Measurements from ENCODE around the gene AHI1.

AHI1 gene

DNA sequence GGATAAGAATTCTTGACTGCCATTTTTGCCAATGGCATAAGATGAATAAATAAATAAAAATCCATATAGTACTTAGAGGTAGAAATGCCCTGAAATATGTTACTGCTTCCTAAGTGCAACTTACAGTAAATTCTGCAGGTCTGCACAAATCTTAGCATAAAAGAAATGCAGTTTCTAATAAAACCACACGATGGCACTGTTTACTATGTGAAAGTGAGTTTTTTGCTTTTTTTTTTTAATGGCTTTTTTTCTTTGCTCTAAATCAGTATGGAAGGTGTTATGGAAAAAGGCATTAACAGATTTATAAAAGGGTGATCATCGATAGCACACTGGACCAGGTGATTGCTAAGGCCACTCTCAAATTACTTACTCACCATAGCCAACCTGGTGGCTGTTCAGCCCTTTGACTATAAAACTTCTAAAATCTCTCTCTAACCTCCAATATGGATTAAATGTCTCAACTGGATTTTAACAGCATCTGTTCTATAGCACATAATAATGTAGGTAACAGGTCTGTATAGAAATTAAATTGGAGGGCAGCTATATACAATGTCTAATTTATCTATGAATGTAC, 45.8 kb downstream of the AHI1 start (continued):
- TF ChIP-seq, protein P1, sequence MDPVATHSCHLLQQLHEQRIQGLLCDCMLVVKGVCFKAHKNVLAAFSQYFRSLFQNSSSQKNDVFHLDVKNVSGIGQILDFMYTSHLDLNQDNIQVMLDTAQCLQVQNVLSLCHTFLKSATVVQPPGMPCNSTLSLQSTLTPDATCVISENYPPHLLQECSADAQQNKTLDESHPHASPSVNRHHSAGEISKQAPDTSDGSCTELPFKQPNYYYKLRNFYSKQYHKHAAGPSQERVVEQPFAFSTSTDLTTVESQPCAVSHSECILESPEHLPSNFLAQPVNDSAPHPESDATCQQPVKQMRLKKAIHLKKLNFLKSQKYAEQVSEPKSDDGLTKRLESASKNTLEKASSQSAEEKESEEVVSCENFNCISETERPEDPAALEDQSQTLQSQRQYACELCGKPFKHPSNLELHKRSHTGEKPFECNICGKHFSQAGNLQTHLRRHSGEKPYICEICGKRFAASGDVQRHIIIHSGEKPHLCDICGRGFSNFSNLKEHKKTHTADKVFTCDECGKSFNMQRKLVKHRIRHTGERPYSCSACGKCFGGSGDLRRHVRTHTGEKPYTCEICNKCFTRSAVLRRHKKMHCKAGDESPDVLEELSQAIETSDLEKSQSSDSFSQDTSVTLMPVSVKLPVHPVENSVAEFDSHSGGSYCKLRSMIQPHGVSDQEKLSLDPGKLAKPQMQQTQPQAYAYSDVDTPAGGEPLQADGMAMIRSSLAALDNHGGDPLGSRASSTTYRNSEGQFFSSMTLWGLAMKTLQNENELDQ (tag by site-specific recombination; IDR thresholded peaks at IDR 0.05; ENCODE audit: low read depth): no peak
- no peak for TF ChIP-seq ZNF610 (tag by site-specific recombination; IDR thresholded peaks at IDR 0.05; ENCODE audit: borderline replicate concordance)
- no peak for TF ChIP-seq ZNF404 (tag by site-specific recombination; IDR thresholded peaks at IDR 0.05)
- no peak for TF ChIP-seq ZNF311 (tag by site-specific recombination; IDR thresholded peaks at IDR 0.05; ENCODE audit: borderline replicate concordance)
- peak; percentile 84 for TF ChIP-seq ZNF654 (tag by site-specific recombination; IDR thresholded peaks at IDR 0.05; ENCODE audit: low read depth)
- no peak for TF ChIP-seq KLF7 (tag by site-specific recombination; IDR thresholded peaks at IDR 0.05; ENCODE audit: borderline replicate concordance)

DNA sequence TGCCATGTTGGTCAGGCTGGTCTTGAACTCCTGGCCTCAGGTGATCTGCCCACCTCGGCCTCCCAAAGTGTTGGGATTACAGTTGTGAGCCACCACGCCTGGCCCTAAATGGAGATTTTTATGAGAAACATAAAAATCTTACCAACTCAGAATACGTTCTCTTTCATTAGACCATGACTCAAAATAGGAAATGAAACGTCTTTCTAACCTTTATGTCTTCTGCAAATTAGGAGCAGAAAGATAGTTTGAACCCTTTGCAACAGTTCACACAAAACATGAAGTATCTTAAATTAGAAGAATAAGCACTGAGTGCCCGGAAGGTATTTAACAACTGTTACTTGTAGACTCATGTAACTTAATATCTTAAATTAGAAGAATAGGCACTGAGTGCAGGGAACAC, 48.3 kb downstream of the AHI1 start:
- TF ChIP-seq ZSCAN23 (tag by site-specific recombination; IDR thresholded peaks at IDR 0.05): no peak
- no peak for TF ChIP-seq ZNF560 (tag by site-specific recombination; IDR thresholded peaks at IDR 0.05; ENCODE audit: borderline replicate concordance)
- TF ChIP-seq ZNF324 (tag by site-specific recombination; IDR thresholded peaks at IDR 0.05): no peak
- TF ChIP-seq ZNF433 (tag by site-specific recombination; IDR thresholded peaks at IDR 0.05; ENCODE audit: low read depth): no peak
- no peak for TF ChIP-seq ZNF211 (tag by site-specific recombination; IDR thresholded peaks at IDR 0.05; ENCODE audit: low read depth)
- no peak for TF ChIP-seq MYNN (tag by site-specific recombination; IDR thresholded peaks at IDR 0.05; ENCODE audit: borderline replicate concordance)
- TF ChIP-seq ZNF76 (tag by site-specific recombination; IDR thresholded peaks at IDR 0.05; ENCODE audit: borderline replicate concordance, low read depth): no peak
- no peak for TF ChIP-seq GLIS2 (tag by site-specific recombination; IDR thresholded peaks at IDR 0.05)
- TF ChIP-seq YY2 (tag by site-specific recombination; IDR thresholded peaks at IDR 0.05): no peak
- no peak for TF ChIP-seq ZNF274 (IDR thresholded peaks at IDR 0.05; ENCODE audit: low read length)
- no peak for TF ChIP-seq ZNF274 (tag by site-specific recombination; IDR thresholded peaks at IDR 0.05; ENCODE audit: borderline replicate concordance)
- TF ChIP-seq ZNF664 (tag by site-specific recombination; IDR thresholded peaks at IDR 0.05): no peak
- no peaks in the 10 kb centered on the region for H3K4me1 ChIP-seq (ENCODE audit: control insufficient read depth, insufficient read depth, low read length)
- H3K4me3 ChIP-seq (ENCODE audit: low read depth, low read length): no peak overlapping the region
- peaks cover 0 to 17% of the 10 kb centered on the region in 2 experiments; a peak in 1 of 3 replicates for H3K36me3 ChIP-seq (ENCODE audit: control insufficient read depth in 2 of 2, insufficient read depth in 1 of 2, low read length in 2 of 2)
- no peak overlapping the region for H3K27ac ChIP-seq (ENCODE audit: extremely low read depth, low read depth, low read length)
- CTCF ChIA-PET: interaction anchor here (1.0 to 4.7 kb wide), 6 partner anchors 10 to 777 kb away, joined by 3 to 37 read pairs (median 12); no protein-coding TSS in a partner anchor
- no peaks in the 10 kb centered on the region for H3K9me3 ChIP-seq (ENCODE audit: control insufficient read depth, insufficient read depth, low read depth, low read length)
- POLR2A ChIA-PET: no interaction called here

DNA sequence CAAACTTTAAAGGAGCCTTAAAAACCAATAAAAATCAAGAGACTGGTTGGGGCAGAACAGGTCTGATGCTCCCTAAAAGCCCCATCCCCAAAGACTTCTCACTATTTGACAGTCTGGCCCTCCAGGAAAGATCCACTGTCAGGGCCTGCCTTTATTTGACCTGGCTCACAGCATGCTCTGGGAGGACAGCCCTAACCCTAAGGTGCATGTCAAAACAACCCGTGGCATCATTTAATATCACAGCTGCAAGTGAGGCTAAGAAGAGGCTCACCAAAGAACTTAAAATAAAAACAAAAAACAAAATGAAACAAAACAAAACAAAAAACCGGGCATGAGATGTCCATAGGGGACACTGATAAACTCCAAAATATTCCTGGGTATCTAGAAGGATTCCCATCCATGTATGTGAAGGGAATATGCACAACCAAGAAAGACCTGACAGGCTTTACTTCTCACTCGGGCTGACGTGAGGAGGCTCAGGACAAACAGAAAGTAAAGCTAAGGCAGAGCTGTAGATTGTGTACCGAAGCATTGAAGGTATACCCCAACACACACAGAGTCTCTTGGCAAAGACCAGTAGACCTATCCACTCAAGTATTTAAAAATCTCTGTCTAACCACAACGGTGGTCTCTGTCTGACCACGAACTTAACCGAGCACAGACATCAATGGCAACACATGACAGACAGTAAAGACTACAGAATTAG, 57.3 kb downstream of the AHI1 start:
- no peaks in the 10 kb centered on the region for H3K4me1 ChIP-seq (ENCODE audit: control insufficient read depth, insufficient read depth, low read length)
- POLR2A ChIA-PET: no interaction called here
- peaks cover 0 to 32% of the 10 kb centered on the region in 2 experiments for H3K36me3 ChIP-seq (ENCODE audit: control insufficient read depth in 2 of 2, insufficient read depth in 1 of 2, low read length in 2 of 2)
- H3K27ac ChIP-seq (ENCODE audit: extremely low read depth, low read depth, low read length): no peak overlapping the region
- no peak overlapping the region for H3K4me3 ChIP-seq (ENCODE audit: low read depth, low read length)
- CTCF ChIA-PET: interaction anchor here (0.7 to 2.5 kb wide), 9 partner anchors 13 to 1267 kb away, joined by 3 to 17 read pairs (median 4); no protein-coding TSS in a partner anchor
- H3K9me3 ChIP-seq (ENCODE audit: control insufficient read depth, insufficient read depth, low read depth, low read length): no peaks in the 10 kb centered on the region
- TF ChIP-seq, protein P2, sequence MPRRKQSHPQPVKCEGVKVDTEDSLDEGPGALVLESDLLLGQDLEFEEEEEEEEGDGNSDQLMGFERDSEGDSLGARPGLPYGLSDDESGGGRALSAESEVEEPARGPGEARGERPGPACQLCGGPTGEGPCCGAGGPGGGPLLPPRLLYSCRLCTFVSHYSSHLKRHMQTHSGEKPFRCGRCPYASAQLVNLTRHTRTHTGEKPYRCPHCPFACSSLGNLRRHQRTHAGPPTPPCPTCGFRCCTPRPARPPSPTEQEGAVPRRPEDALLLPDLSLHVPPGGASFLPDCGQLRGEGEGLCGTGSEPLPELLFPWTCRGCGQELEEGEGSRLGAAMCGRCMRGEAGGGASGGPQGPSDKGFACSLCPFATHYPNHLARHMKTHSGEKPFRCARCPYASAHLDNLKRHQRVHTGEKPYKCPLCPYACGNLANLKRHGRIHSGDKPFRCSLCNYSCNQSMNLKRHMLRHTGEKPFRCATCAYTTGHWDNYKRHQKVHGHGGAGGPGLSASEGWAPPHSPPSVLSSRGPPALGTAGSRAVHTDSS (tag by site-specific recombination; IDR thresholded peaks at IDR 0.05): no peak
- no peak for TF ChIP-seq ZNF112 (tag by site-specific recombination; IDR thresholded peaks at IDR 0.05)
- TF ChIP-seq ZNF549 (tag by site-specific recombination; IDR thresholded peaks at IDR 0.05): no peak
- no peak for TF ChIP-seq TRIM28 (IDR thresholded peaks at IDR 0.05; ENCODE audit: borderline replicate concordance, low read length)
- TF ChIP-seq ZNF776 (tag by site-specific recombination; IDR thresholded peaks at IDR 0.05; ENCODE audit: borderline replicate concordance): no peak
- no peak for TF ChIP-seq ZNF510 (tag by site-specific recombination; IDR thresholded peaks at IDR 0.05; ENCODE audit: insufficient replicate concordance)
- TF ChIP-seq ZNF596 (tag by site-specific recombination; IDR thresholded peaks at IDR 0.05): no peak
- no peak for TF ChIP-seq ZFP37 (tag by site-specific recombination; IDR thresholded peaks at IDR 0.05)
- TF ChIP-seq, protein P3, sequence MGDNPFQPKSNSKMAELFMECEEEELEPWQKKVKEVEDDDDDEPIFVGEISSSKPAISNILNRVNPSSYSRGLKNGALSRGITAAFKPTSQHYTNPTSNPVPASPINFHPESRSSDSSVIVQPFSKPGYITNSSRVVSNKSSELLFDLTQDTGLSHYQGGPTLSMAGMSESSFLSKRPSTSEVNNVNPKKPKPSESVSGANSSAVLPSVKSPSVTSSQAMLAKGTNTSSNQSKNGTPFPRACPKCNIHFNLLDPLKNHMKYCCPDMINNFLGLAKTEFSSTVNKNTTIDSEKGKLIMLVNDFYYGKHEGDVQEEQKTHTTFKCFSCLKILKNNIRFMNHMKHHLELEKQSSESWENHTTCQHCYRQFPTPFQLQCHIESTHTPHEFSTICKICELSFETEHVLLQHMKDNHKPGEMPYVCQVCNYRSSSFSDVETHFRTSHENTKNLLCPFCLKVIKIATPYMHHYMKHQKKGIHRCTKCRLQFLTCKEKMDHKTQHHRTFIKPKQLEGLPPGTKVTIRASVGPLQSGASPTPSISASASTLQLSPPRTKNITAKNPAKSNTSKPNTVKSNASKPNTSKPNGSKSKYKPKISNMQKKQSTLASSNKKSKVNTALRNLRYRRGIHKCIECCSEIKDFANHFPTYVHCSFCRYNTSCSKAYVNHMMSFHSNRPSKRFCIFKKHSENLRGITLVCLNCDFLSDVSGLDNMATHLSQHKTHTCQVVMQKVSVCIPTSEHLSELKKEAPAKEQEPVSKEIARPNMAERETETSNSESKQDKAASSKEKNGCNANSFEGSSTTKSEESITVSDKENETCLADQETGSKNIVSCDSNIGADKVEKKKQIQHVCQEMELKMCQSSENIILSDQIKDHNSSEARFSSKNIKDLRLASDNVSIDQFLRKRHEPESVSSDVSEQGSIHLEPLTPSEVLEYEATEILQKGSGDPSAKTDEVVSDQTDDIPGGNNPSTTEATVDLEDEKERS (tag by site-specific recombination; IDR thresholded peaks at IDR 0.05): no peak

All from HEK293 (cell line).